AG09309 (cell line): Measurements from ENCODE around the gene KPNA1.

Source experiments
- DNase-seq: peaks from one replicate; pipeline ENCODE4 v3.0.0-alpha.2; 2010; ENCODE audit warnings: low read depth
- H3K4me3 ChIP-seq: 2 replicates; pipeline ENCODE4 v1.5.1; 2011; ENCODE audit warnings: mild to moderate bottlenecking, low read depth, low read length, moderate library complexity; ENCODE audit not compliant: control insufficient read depth
- TF ChIP-seq, protein P1 (sequence below): IDR thresholded peaks from 2 replicates; pipeline ENCODE4 v1.5.1; 2011; ENCODE audit warnings: mild to moderate bottlenecking, low read depth, low read length, inconsistent platforms; ENCODE audit not compliant: insufficient read depth, control insufficient read depth; ENCODE audit errors: missing control alignments

KPNA1 gene

DNA sequence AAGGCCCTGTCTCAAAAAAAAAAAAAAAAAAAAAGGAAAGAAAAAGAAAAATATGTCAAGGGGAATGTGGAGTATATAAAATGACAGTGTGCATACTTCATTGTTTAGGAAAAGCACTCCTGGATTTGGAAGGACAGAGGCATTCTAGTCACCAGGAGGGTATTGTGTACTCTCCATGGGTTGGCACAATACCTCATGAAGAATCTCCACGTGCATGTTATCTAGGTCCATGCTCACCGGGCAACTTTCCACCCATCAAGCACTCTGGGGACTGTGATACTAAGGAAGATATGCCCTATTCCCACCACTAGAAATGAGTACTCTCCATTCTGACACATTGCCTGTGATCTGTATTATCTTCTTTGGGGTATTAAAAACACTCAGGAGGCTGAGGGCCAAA lies 15.4 kb upstream of the KPNA1 start:
- no peak overlapping the region for H3K4me3 ChIP-seq
- DNase-seq: no peak
- TF ChIP-seq, protein P1, sequence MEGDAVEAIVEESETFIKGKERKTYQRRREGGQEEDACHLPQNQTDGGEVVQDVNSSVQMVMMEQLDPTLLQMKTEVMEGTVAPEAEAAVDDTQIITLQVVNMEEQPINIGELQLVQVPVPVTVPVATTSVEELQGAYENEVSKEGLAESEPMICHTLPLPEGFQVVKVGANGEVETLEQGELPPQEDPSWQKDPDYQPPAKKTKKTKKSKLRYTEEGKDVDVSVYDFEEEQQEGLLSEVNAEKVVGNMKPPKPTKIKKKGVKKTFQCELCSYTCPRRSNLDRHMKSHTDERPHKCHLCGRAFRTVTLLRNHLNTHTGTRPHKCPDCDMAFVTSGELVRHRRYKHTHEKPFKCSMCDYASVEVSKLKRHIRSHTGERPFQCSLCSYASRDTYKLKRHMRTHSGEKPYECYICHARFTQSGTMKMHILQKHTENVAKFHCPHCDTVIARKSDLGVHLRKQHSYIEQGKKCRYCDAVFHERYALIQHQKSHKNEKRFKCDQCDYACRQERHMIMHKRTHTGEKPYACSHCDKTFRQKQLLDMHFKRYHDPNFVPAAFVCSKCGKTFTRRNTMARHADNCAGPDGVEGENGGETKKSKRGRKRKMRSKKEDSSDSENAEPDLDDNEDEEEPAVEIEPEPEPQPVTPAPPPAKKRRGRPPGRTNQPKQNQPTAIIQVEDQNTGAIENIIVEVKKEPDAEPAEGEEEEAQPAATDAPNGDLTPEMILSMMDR: no peak

DNA sequence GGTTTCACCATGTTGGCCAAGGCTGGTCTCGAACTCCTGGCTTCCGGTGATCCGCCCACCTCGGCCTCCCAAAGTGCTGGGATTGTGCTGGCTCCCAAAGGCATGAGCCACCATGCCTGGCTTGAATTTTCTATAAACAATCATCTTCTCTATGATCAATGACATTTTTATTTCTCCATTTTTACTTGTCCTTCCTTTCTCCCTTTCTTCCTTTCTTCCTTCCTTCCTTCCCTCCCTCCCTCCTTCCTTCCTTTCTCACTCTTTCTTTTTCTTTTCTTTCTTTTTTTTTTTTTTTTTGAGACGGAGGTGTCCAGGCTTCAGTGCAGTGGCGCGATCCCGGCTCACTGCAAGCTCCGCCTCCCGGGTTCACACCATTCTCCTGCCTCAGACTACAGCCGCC lies 8.6 kb upstream of the KPNA1 start:
- DNase-seq: no peak
- H3K4me3 ChIP-seq: no peak overlapping the region
- TF ChIP-seq, protein P1: no peak

DNA sequence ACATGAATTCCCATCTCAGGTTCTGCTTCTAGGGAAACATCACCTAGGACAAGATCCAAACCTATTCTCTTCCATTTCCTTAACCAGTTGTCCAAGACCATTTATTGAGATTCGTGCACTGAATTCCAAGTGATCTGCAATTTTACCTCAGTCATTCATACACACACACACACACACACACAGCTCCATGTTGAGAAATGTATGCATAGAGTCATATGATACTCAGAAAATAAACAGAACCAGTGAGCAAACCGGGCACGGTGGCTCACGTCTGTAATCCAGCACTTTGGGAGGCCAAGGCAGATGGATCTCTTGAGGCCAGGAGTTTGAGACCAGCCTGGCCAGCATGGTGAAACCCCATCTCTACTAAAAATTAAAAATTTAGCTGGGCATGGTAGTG lies 6.1 kb upstream of the KPNA1 start:
- no peak for DNase-seq
- TF ChIP-seq, protein P1: no peak
- no peak overlapping the region for H3K4me3 ChIP-seq

DNA sequence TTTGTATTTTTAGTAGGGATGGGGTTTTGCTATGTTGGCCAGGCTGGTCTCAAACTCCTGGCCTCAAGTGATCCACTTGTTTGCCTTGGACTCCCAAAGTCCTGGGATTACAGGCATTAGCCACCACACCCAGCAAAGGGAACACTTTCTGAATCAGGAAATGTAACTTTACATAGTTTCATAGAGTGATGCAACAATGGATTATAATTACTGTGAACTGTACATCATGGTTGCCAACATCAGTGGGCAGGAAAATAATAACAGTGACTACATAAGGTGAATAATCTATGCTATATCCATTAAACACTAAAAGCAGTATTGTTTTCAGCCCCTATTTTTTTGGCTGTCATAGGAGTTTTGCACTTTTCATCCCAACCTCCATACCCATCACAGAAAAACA lies 5.0 kb upstream of the KPNA1 start:
- H3K4me3 ChIP-seq: no peak overlapping the region
- TF ChIP-seq, protein P1: no peak
- no peak for DNase-seq

DNA sequence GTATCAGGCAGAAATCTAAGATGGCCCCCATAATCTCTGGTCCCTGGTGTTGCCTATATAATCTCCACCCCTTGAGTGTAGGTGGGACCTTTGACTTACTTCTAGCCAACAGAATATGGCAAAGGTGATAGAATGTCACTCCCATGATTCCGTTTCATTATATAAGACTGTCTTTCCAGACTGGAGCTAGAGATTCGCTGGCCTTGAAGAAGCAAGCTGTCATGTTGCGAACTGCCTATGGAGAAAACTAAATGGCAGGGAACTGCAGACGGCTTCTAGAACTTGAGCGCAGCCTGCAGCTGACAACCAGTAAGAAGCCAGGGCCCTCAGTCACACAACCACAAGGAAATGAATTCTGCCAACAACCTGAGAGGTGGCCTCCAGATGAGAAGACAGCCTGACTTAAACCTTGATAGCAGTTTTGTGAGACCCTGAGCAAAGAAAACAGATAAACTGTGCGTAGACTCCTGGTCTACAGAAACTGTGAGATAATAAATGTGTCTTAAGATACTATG lies 2.2 kb upstream of the KPNA1 start:
- TF ChIP-seq, protein P1: no peak

DNA sequence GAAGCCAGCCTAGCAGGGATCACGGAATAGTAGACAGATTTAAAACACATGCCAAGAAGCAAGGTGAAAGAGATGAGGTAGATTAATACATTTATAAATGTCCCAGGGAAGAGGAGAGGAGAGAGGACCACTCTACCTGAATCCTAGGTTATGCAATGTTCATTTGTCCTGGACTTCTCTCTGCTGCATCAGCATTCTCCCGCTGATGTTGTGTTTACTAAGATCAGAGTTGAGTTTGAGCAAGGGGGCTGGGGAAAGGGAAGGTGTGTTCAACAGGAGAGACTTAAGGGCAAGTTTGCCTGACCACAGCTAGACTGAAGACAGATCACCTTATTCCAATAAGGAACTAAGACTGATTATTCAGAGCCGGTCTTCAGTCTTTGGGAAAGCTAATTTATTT lies 1.1 kb upstream of the KPNA1 start:
- no peak overlapping the region for H3K4me3 ChIP-seq
- no peak for DNase-seq
- TF ChIP-seq, protein P1: no peak

More for the DNA sequence above, 2.2 kb upstream of the KPNA1 start:
- H3K4me3 ChIP-seq: no peak overlapping the region
- no peak for DNase-seq

DNA sequence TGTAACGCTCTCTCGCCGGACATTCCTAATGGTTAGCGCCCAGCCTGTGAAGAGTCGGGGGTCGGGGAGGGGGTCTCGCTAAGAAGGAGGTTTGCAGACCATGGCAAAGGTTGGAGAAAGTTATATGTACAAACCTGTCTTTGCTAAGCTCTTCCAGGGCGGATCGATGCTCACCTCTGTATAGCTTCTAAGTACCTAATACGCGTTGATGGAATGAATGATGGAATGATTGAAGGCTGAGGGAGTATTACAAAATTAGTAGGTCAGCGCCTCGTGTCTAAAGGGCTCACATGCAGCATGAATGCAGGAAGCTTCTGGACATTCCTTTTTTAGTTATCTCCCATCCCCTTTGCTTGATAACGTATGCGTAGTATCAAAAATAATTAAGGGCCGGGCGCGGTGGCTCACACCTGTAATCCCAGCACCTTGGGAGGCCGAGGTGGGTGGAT lies 305 bp upstream of the KPNA1 start:
- H3K4me3 ChIP-seq: peak overlapping the region; percentile 72
- TF ChIP-seq, protein P1: no peak
- no peak for DNase-seq
